GM19372 (cell line): ENCODE data around the gene SCAF1.
A peak's percentile ranks its signal among the peaks of the same experiment; 100 is the strongest.

Experiments
- ATAC-seq: cut with Tn5 transposase; IDR thresholded peaks from one replicate; pipeline ENCODE4 v1.9.1; 2021; ENCODE audit warnings: mild to moderate bottlenecking, low read depth, moderate library complexity; ENCODE audit not compliant: unreplicated experiment

SCAF1 gene, protein sequence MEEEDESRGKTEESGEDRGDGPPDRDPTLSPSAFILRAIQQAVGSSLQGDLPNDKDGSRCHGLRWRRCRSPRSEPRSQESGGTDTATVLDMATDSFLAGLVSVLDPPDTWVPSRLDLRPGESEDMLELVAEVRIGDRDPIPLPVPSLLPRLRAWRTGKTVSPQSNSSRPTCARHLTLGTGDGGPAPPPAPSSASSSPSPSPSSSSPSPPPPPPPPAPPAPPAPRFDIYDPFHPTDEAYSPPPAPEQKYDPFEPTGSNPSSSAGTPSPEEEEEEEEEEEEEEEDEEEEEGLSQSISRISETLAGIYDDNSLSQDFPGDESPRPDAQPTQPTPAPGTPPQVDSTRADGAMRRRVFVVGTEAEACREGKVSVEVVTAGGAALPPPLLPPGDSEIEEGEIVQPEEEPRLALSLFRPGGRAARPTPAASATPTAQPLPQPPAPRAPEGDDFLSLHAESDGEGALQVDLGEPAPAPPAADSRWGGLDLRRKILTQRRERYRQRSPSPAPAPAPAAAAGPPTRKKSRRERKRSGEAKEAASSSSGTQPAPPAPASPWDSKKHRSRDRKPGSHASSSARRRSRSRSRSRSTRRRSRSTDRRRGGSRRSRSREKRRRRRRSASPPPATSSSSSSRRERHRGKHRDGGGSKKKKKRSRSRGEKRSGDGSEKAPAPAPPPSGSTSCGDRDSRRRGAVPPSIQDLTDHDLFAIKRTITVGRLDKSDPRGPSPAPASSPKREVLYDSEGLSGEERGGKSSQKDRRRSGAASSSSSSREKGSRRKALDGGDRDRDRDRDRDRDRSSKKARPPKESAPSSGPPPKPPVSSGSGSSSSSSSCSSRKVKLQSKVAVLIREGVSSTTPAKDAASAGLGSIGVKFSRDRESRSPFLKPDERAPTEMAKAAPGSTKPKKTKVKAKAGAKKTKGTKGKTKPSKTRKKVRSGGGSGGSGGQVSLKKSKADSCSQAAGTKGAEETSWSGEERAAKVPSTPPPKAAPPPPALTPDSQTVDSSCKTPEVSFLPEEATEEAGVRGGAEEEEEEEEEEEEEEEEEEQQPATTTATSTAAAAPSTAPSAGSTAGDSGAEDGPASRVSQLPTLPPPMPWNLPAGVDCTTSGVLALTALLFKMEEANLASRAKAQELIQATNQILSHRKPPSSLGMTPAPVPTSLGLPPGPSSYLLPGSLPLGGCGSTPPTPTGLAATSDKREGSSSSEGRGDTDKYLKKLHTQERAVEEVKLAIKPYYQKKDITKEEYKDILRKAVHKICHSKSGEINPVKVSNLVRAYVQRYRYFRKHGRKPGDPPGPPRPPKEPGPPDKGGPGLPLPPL

DNA sequence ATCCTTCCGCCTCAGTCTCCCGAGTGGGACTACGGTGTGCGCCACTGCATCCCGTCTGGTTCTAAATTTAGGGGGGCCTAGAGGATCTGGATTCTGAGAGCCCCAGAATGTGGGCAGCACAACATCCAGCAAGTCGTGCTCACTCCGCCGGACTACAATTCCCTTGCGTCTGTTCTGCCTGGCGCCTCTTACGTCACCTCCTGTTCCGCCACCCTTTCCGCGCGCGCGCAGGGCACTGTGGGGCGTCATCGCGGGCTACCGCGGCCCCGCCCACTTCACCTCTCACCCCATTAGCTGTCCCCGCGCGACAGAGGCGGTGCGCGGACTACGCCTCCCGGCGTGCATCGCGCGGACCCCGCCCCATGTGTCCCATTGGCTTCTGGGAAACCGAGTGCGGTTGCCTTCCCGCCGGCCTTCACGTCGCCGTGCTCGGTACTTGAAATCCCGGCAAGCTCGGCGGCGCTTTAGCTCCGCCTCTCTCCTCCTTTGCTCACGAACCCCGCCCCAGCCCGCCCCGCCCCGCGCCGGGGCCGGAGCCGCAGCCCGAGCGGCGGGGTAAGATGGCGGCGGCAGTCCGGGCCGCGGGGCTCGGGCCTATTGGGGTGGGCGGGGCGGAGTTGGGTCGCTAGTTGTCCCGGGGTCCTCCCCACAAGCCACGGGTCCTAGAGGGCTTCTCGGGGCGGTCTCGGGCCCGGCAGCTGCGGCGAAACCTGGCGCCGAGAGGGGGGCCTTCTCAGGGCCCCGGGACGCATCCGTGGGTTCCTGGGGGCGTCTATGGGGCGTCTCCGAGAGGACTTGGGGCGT, at the start of gene SCAF1:
TSS of gene SCAF1 (plus strand) at position 522 of the 804 bp plus-strand sequence. CDS start 2,818 bp downstream, outside the sequence.
- ATAC-seq: peak; percentile 59

DNA sequence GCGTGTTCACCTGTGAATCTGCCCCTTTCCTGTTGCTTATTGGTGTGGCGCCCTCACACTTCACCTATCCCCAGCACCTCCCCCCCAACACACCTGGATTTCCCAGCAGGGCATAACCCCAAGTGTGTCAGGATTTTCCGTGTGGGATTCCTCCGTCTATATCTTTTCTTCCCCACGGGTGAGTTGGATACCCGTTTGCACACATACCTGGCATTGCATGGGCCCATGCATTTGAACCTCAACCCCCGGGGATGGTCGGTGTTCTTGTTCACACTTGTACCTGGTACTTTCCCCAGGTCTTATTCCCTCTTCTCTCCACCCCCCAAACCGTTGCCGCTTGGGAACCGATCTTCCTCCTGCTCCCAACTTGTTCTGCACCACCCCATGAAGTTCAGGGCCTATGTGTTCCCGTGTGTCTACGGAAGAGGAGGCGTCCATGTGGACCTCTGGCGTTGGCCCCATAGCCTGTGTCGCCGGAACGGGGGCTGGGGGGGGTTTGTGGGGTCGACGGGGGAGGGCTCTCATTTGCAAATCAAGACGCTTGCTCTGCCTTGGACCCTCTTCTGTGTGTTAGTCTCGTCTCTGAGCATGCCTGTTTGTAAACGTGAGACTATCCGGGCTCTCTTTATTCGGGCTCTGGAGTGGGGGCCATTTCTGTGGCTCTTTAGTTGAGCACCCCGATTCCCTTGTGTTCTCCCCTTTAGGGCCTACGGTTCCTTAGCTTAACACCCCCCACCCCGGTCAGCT, 49.4 kb upstream of the SCAF1 start:
- ATAC-seq: no peak

DNA sequence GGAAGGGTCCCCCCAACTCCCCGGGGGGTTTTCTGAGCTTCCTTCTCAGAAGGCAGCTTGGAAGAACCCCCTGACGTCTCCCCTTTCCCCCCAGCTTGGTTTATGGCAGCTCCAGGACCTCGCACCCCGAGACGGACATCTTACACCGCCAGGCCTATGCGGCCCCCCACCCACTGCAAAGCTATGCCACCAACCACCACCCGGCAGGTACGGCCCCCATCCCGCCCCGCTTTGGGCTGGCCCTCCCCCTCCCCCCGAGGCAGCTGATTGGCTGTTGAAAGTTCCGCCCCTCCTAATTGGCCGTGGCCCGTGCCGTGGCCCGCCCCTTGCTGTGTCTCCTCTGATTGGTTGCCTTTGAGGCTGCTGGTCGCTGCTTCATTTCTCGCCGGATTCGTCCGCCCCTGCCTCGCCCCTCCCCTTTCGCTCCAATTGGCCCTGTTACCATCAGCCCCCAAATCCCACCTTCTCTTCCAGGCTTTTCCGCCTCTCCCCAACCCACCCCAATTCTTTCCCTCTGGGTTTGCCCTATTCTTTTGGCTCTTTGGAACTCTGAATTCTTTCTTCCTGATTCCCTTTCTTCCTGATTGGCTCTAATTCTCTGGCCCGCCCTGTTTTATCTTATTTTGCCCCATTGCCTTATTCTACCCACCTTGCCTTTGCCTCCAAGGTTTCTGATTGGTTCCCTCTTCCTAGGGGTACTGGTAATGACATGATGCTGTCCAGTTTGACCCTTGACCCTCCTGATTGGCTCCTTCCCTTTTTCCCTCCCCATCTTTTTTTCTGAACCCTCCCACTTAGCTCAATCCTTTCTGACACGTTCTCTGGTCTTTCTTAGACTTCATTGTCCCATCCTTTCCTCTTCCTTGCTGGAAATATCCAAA, 48.5 kb upstream of the SCAF1 start:
- peak; percentile 36 for ATAC-seq

DNA sequence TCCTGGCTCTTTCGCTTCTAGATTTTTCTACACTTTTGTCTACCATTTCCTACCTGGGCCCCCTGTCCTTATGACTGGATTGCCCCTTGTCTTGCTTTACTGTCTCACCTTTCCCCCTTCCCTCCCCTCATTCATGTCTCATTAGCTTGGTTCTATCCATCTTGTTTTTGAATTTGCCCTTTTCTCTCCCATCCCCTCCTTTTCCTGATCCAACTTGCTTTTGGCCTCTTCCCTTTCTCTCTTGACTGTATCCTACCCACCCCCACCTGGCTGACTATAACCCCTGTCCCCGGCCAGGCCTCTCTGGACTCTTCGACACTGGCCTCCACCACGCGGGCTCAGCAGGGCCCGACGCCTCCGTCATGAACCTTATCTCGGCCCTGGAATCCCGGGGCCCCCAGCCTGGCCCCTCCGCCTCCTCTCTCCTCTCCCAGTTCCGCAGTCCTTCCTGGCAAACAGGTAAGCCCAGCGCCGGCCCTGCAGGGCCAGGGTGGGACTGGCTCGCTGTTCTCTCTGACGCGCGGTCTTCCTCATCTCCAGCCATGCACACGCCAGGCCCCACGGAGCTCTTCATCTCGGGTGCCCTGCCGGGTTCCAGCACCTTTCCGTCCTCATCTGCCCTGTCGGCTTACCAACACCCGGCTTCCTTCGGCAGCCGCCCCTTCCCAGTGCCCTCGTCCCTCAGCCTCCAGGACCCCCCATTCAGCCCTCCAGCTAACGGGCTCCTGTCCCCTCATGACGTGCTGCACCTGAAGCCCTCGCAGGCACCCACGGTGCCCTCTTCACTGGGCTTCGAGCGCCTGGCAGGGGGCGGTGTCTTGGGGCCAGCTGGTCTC, 47.6 kb upstream of the SCAF1 start:
- ATAC-seq: no peak

DNA sequence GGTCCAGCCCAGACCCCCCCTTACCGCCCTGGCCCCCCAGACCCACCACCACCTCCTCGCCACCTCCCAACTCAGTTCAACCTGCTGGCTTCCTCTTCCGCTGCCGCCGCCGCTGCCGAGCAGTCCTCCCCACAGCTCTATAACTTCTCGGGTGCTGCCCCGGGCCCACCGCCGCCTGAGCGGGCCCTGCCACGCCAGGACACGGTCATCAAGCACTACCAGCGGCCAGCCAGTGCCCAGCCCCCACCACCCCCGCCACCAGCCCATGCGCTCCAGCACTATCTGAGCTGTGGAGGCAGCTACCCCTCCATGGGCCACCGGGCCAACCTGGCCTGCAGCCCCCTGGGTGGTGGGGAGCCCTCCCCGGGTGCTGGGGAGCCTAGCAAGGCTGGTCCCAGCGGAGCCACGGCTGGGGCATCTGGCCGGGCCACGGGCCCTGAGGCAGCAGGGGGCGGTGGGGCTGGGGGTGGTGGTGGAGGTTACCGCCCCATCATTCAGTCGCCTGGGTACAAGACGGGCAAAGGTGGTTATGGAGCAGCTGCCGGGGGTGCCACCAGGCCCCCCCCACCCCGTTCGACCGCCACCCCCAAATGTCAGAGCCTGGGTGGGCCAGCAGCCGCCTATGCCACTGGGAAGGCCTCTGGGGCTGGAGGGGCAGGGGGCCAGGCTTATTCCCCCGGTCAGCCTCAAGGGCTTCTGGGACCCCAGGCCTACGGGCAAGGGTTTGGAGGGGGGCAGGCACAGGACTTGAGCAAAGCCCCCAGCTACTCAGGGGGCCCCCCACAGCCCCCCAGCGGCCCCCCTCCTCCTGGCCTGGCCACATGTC, 46.8 kb upstream of the SCAF1 start:
- no peak for ATAC-seq

DNA sequence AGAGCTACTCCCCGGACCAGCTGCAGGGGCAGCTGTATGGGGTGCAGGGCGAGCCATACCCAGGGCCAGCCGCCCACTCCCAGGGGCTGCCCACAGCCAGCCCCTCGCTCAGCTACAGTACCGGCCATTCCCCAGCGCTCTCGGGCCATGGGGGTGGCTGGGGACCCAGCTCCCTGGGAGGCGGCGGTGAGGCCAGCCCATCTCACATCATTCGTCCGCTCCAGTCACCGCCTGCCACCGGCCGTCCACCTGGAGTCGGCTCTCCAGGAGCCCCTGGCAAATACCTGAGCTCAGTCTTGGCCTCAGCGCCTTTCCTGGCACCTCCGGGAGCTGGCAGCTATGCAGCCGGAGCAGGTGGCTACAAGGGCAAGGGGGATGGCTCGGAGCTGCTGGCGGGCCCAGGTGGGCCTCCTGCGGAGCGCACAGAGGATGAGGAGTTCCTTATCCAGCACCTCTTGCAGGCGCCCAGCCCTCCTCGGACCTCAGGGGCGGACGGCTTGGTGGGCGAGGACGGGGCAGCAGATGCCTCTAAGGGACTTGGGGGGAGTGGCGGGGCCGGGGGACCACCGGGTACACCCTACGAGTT, 46.1 kb upstream of the SCAF1 start:
- no peak for ATAC-seq

DNA sequence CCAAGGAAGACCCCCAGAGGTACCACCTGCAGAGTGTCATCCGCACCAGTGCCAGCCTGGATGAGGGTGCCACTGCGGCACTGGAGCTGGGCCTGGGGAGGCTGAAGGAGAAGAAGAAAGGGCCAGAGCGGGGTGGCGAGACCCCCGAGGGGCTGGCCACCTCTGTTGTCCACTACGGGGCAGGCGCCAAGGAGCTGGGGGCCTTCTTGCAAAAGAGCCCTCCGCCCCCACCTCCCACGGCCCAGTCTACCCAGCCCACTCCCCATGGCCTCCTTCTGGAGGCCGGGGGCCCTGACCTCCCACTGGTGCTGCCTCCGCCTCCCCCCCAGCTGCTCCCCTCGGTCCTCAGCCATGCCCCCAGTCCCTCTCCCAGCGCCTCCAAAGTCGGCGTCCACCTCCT, 45.6 kb upstream of the SCAF1 start:
- ATAC-seq: no peak

DNA sequence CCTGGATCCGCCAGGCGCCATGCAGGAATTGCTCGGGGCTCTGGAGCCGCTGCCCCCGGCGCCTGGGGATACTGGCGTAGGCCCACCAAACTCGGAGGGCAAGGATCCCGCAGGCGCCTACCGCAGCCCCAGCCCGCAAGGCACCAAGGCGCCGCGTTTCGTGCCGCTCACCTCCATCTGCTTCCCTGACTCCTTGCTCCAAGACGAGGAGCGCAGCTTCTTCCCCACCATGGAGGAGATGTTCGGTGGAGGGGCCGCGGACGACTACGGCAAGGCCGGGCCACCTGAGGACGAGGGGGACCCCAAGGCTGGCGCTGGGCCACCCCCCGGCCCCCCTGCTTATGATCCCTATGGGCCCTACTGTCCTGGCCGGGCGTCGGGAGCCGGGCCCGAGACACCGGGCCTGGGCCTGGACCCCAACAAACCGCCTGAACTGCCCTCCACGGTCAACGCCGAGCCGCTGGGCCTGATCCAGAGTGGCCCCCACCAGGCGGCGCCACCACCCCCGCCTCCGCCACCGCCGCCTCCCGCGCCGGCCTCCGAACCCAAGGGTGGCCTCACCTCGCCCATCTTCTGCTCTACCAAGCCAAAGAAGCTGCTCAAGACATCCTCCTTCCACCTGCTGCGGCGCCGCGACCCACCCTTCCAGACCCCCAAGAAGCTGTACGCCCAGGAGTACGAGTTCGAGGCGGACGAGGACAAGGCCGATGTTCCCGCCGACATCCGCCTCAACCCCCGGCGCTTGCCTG, 44.9 kb upstream of the SCAF1 start:
- no peak for ATAC-seq

DNA sequence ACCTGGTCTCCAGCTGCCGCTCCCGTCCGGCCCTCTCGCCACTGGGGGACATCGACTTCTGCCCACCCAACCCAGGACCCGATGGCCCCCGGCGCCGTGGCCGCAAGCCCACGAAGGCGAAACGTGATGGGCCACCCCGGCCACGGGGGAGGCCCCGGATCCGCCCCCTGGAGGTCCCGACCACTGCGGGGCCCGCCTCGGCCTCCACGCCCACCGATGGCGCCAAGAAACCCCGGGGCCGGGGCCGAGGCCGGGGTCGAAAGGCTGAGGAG, 44.4 kb upstream of the SCAF1 start:
- no peak for ATAC-seq

DNA sequence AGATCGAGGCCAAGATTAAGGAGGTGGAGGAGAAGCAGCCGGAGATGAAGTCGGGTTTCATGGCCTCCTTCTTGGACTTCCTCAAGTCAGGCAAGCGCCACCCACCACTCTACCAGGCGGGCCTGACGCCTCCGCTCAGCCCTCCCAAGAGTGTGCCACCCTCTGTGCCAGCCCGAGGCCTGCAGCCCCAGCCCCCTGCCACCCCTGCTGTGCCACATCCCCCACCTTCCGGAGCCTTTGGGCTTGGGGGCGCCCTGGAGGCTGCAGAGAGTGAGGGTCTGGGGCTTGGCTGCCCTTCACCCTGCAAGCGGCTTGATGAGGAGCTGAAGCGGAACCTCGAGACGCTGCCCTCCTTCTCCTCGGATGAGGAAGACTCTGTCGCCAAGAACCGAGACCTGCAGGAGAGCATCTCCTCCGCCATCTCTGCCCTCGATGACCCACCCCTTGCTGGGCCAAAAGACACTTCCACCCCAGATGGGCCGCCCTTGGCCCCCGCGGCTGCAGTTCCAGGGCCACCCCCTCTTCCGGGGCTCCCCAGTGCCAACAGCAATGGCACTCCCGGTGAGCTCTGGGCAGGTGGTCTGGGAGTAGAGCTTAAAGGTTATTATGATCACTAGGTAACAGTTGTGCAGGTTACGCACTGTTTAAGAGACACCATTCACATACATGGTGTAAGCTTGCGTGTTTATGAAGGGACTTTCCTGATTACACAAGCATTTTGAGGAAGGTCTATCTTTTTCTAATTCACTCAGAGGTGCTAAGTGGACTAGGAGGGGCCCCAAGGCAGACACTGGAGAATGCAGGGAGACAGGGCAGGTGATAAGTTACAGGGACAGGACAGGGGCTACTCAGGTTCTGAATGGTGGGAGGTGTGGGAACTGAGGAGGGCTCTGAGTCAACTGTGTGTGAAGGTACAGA, 42.4 kb upstream of the SCAF1 start:
- no peak for ATAC-seq

DNA sequence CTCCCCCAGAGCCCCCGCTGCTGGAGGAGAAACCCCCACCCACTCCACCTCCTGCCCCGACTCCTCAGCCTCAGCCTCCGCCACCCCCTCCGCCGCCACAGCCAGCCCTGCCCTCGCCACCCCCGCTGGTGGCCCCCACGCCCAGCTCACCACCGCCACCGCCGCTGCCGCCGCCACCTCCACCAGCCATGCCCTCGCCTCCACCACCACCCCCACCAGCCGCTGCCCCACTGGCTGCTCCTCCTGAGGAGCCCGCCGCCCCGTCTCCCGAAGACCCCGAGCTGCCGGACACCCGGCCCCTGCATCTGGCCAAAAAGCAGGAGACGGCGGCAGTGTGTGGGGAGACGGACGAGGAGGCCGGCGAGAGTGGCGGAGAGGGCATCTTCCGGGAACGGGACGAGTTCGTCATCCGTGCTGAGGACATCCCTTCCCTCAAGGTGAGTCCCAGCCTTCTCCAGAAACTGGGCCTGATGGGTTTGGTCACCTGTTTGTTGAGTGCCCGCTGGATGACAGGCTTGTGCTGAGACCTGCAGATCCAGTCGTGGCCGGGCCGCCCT, 40.4 kb upstream of the SCAF1 start:
- ATAC-seq: no peak

DNA sequence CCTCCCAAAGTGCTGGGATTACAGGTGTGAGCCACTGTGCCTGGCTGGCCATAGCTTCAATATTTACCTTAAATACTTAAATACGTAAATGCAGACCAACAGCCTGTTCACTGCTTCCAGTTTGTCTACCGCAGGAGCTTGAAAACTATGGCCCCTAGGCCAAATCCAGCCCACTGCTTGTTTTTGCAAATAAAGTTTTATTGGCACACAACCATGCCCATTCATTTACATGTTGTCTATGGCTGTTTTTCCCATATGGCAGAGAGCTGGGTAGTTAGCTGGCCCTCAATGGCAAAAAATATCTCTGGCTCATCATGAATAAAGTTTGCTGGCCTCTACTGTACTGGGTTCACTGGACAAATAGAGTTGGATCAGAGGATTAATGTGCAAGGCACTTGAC, 39.2 kb upstream of the SCAF1 start:
- no peak for ATAC-seq

DNA sequence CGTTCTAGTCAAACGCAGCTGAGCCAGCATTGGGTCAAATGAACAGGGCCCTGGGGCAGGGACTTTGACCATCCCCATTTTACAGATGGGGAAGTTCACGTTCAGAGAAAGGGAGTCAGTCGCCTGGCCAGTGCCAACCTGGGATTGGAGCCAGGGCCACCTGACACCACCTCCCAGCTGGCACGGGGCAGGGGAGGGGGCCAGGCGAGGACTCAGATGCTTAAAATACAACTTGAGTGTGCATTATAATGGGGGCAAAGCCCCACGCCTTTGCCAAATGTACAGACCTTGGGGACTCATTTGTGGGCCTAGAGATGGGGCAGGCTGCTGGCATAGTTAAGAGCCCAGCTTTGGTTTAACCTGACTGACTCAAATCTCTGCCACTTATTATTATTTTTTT, 36.4 kb upstream of the SCAF1 start:
- no peak for ATAC-seq

DNA sequence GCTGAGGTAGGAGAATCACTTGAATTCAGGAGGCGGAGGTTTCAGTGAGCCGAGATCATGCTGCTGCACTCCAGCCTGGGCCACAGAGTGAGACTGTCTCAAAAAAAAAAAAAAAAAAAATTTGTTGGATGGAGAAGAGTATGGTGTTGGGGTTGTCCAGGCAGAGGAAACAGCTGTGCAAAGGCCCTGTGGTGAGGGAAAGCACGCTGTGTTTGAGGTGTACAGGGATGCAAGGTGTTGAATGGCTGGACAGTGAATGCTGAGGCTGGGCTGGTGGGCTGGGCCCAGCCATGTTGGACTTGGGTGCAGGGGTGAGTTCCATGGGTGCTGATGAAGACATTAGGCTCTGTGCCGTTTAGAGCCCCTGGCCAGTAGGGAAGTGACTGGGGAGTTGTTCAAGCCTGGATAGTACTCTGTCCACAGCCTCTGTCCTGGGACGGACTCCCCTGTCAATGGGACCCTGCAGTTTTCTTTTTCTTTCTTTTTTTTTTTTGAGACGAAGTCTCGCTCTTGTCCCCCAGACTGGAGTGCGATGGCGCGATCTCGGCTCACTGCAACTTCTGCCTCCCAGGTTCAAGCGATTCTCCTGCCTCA, 32.4 kb upstream of the SCAF1 start:
- no peak for ATAC-seq
